Hepatic stellate cell (primary cell): ENCODE results near the gene DUSP19.

Experiments used
- DNase-seq: peaks from one replicate; pipeline ENCODE4 v3.0.0; 2011; ENCODE audit warnings: low spot score

The DUSP19 gene

GRCh38 chr2:183068561-183068960 is 10.0 kb upstream of the DUSP19 start:
- no peak for DNase-seq

GRCh38 chr2:183069174-183069573 is 9.4 kb upstream of the DUSP19 start:
- no peak for DNase-seq

- peak; percentile 31 for DNase-seq
These were observed 7.4 kb upstream of the DUSP19 start for GRCh38 chr2:183070942-183071844.

- no peak for DNase-seq
These were observed 6.4 kb upstream of the DUSP19 start for GRCh38 chr2:183072177-183072576.

- DNase-seq: no peak
These were observed 434 bp upstream of the DUSP19 start for GRCh38 chr2:183078163-183078463.

- peak; percentile 19 for DNase-seq
These were observed 710 bp downstream of the DUSP19 start for GRCh38 chr2:183079139-183079775.

- no peak for DNase-seq
These were observed 3.4 kb downstream of the DUSP19 start for GRCh38 chr2:183081911-183082310.

GRCh38 chr2:183088061-183088460 is 9.5 kb downstream of the DUSP19 start:
- DNase-seq: no peak

- DNase-seq: no peak
These were observed 10.8 kb downstream of the DUSP19 start for GRCh38 chr2:183089192-183089851.

- no peak for DNase-seq
These were observed 12.9 kb downstream of the DUSP19 start for GRCh38 chr2:183091318-183091953.

- no peak for DNase-seq
These were observed 13.4 kb downstream of the DUSP19 start for GRCh38 chr2:183091954-183092345.

GRCh38 chr2:183093857-183094657 is 15.5 kb downstream of the DUSP19 start:
- DNase-seq: peak; percentile 13

- DNase-seq: no peak
These were observed 27.0 kb downstream of the DUSP19 start for GRCh38 chr2:183105402-183106134.

- no peak for DNase-seq
These were observed 34.0 kb downstream of the DUSP19 start for GRCh38 chr2:183112577-183112976.

GRCh38 chr2:183113630-183114029 is 35.1 kb downstream of the DUSP19 start:
- no peak for DNase-seq

- DNase-seq: no peak
These were observed 38.7 kb downstream of the DUSP19 start for GRCh38 chr2:183117226-183117625.

- DNase-seq: no peak
These were observed 44.8 kb downstream of the DUSP19 start for GRCh38 chr2:183123117-183123958.

- DNase-seq: peak; percentile 4
These were observed 45.3 kb downstream of the DUSP19 start for GRCh38 chr2:183123959-183124221.

- DNase-seq: peak; percentile 63
These were observed 45.8 kb downstream of the DUSP19 start, which contains the start of gene NUP35 for GRCh38 chr2:183124222-183124956. Gene NUP35 (plus strand): TSS chr2:183124443. CDS start chr2:183124458, 15 bp downstream.

- DNase-seq: no peak
These were observed 46.4 kb downstream of the DUSP19 start for GRCh38 chr2:183124957-183125255.
